H9 (cell line): ENCODE measurements around the gene PIM2. TPM values are rescaled to one million over a fixed set of nuclear protein-coding genes. Genes with fewer than 3 reads are reported as not detected.
A peak's percentile ranks its signal among the peaks of the same experiment; 100 is the strongest.

Experiments used
- DNase-seq: peaks from one replicate; pipeline ENCODE4 v3.0.0-alpha.2; 2017
- H2AFZ ChIP-seq: one replicate; pipeline ENCODE4 v1.6.1; 2013; ENCODE audit warnings: mild to moderate bottlenecking, low read length, control low read depth, moderate library complexity
- H2AK5ac ChIP-seq: 2 replicates; pipeline ENCODE4 v1.6.1; 2013; ENCODE audit warnings: low read length, control low read depth, mixed read lengths; ENCODE audit not compliant: insufficient read length
- H2BK120ac ChIP-seq: one replicate; pipeline ENCODE4 v1.6.1; 2013; ENCODE audit warnings: low read depth, mild to moderate bottlenecking, low read length, control low read depth, inconsistent platforms; ENCODE audit not compliant: poor library complexity, severe bottlenecking
- H2BK12ac ChIP-seq: 2 replicates; pipeline ENCODE4 v1.6.1; 2013; ENCODE audit warnings: low read length, control low read depth, mixed read lengths, low read depth; ENCODE audit not compliant: insufficient read length
- H2BK15ac ChIP-seq: 2 replicates; pipeline ENCODE4 v1.6.1; 2013; ENCODE audit warnings: low read depth, low read length, control low read depth
- H2BK20ac ChIP-seq: one replicate; pipeline ENCODE4 v1.6.1; 2013; ENCODE audit warnings: low read depth, mild to moderate bottlenecking, low read length, control low read depth, inconsistent platforms; ENCODE audit not compliant: poor library complexity, severe bottlenecking
- H2BK5ac ChIP-seq: 2 replicates; pipeline ENCODE4 v1.6.1; 2013; ENCODE audit warnings: low read length, control low read depth, mixed read lengths; ENCODE audit not compliant: insufficient read length
- H3K14ac ChIP-seq: 2 replicates; pipeline ENCODE4 v1.6.1; 2013; ENCODE audit warnings: low read length, control low read depth; ENCODE audit not compliant: insufficient read depth
- H3K18ac ChIP-seq: 2 replicates; pipeline ENCODE4 v1.6.1; 2013; ENCODE audit warnings: low read depth, mild to moderate bottlenecking, mixed read lengths, low read length, control low read depth; ENCODE audit not compliant: insufficient read length
- H3K23ac ChIP-seq: 2 replicates; pipeline ENCODE4 v1.6.1; 2013; ENCODE audit warnings: low read length, control low read depth, mixed read lengths, low read depth; ENCODE audit not compliant: insufficient read length
- H3K23me2 ChIP-seq: 2 replicates; pipeline ENCODE4 v1.6.1; 2013; ENCODE audit warnings: low read depth, mild to moderate bottlenecking, mixed read lengths, low read length, control low read depth; ENCODE audit not compliant: insufficient read length, poor library complexity, severe bottlenecking
- H3K27ac ChIP-seq: 2 replicates; pipeline ENCODE4 v1.5.1; 2013; ENCODE audit warnings: low read length, control low read depth, mixed read lengths, low read depth; ENCODE audit not compliant: insufficient read length
- H3K27me3 ChIP-seq: 2 replicates; pipeline ENCODE4 v1.6.1; 2013; ENCODE audit warnings: low read length, control low read depth, inconsistent platforms; ENCODE audit not compliant: insufficient read depth
- H3K4ac ChIP-seq: 2 replicates; pipeline ENCODE4 v1.6.1; 2013; ENCODE audit warnings: low read depth, mild to moderate bottlenecking, control low read depth, inconsistent platforms, low read length, moderate library complexity
- H3K4me1 ChIP-seq: 2 replicates; pipeline ENCODE4 v1.6.1; 2013; ENCODE audit warnings: low read length, control low read depth, inconsistent platforms; ENCODE audit not compliant: insufficient read depth
- H3K4me2 ChIP-seq: 2 replicates; pipeline ENCODE4 v1.6.1; 2013; ENCODE audit warnings: low read length, control low read depth, mixed read lengths; ENCODE audit not compliant: insufficient read length, insufficient read depth
- H3K56ac ChIP-seq: 2 replicates; pipeline ENCODE4 v1.6.1; 2013; ENCODE audit warnings: low read depth, mild to moderate bottlenecking, mixed read lengths, low read length, control low read depth; ENCODE audit not compliant: insufficient read length
- H3K79me1 ChIP-seq: 2 replicates; pipeline ENCODE4 v1.6.1; 2013; ENCODE audit warnings: low read depth, mild to moderate bottlenecking, moderate library complexity, low read length, control low read depth, inconsistent platforms; ENCODE audit not compliant: insufficient read depth, poor library complexity, severe bottlenecking
- H3K79me2 ChIP-seq: 2 replicates; pipeline ENCODE4 v1.6.1; 2013; ENCODE audit warnings: low read length, control low read depth, inconsistent platforms; ENCODE audit not compliant: insufficient read depth
- H3K9ac ChIP-seq: 2 replicates; pipeline ENCODE4 v1.6.1; 2013; ENCODE audit warnings: low read length, control low read depth, mixed read lengths; ENCODE audit not compliant: insufficient read length; ENCODE audit errors: extremely low read depth
- H3K9me3 ChIP-seq: one replicate; pipeline ENCODE4 v1.6.1; 2013; ENCODE audit warnings: low read depth, low read length, inconsistent platforms; ENCODE audit not compliant: control insufficient read depth
- H3T11ph ChIP-seq: one replicate; pipeline ENCODE4 v1.6.1; 2013; ENCODE audit warnings: mild to moderate bottlenecking, low read length, control low read depth, inconsistent platforms
- H4K20me1 ChIP-seq: one replicate; pipeline ENCODE4 v1.6.1; 2013; ENCODE audit not compliant: control insufficient read depth, insufficient read length, insufficient read depth
- H4K5ac ChIP-seq: 2 replicates; pipeline ENCODE4 v1.6.1; 2013; ENCODE audit warnings: low read depth, mild to moderate bottlenecking, mixed read lengths, low read length, control low read depth; ENCODE audit not compliant: insufficient read length
- H4K8ac ChIP-seq: replicated peaks from 2 replicates; pipeline ENCODE4 v1.6.1; 2013; ENCODE audit warnings: low read length, control low read depth, mixed read lengths, low read depth; ENCODE audit not compliant: insufficient read length
- H4K91ac ChIP-seq: 2 replicates; pipeline ENCODE4 v1.6.1; 2013; ENCODE audit warnings: low read depth, mild to moderate bottlenecking, moderate library complexity, mixed read lengths, low read length, control low read depth; ENCODE audit not compliant: insufficient read length
- H3K27ac Mint-ChIP-seq, 3 experiments: 2 replicates in 2 of 3; 3 replicates in 1 of 3; pipeline ENCODE4 v1.8.0; 2020 to 2021; ENCODE audit warnings: mixed read lengths in 3 of 3, mild to moderate bottlenecking in 1 of 3, moderate library complexity in 1 of 3
- H3K27me3 Mint-ChIP-seq: 2 replicates; pipeline ENCODE4 v1.8.0; 2021; ENCODE audit warnings: low read depth, mild to moderate bottlenecking, moderate library complexity, mixed read lengths
- H3K36me3 Mint-ChIP-seq, 3 experiments: 2 replicates in 2 of 3; 3 replicates in 1 of 3; pipeline ENCODE4 v1.8.0; 2020 to 2021; ENCODE audit warnings: low read depth in 3 of 3, mixed read lengths in 3 of 3; ENCODE audit not compliant: insufficient read depth in 1 of 3
- H3K4me1 Mint-ChIP-seq, 2 experiments: 2 replicates each; pipeline ENCODE4 v1.8.0; 2020; ENCODE audit warnings: mixed read lengths in 2 of 2
- H3K4me3 Mint-ChIP-seq, 2 experiments: 2 replicates in 1 of 2; 3 replicates in 1 of 2; pipeline ENCODE4 v1.8.0; 2020 to 2021; ENCODE audit warnings: mild to moderate bottlenecking in 2 of 2, mixed read lengths in 2 of 2, moderate library complexity in 1 of 2
- H3K9me3 Mint-ChIP-seq, 2 experiments: 2 replicates in 1 of 2; 3 replicates in 1 of 2; pipeline ENCODE4 v1.8.0; 2020; ENCODE audit warnings: mild to moderate bottlenecking in 2 of 2, mixed read lengths in 2 of 2, moderate library complexity in 1 of 2
- CTCF ChIP-seq: fragments of 200-600 bp; sonication (generic); conservative IDR thresholded peaks from 3 replicates; pipeline ENCODE4 v1.8.0; 2021; ENCODE audit warnings: antibody characterized with exemption, mild to moderate bottlenecking
- WGBS: extraction: QIAGEN DNeasy Blood & Tissue Kit; methylation state at CpG from one replicate; pipeline ENCODE4 v1.1.7; 2013; ENCODE audit warnings: missing lambda C conversion rate, low lambda C conversion rate, mixed read lengths; ENCODE audit not compliant: insufficient read length; ENCODE audit errors: extremely low coverage; 5-methylcytosine and 5-hydroxymethylcytosine counted together
- total RNA-seq: library from RNA; stranded (reverse); gene quantifications from 2 replicates; pipeline ENCODE4 v1.2.1, GENCODE V29; 2021

PIM2 gene
- total RNA-seq, 1 experiment from 2014 or later = 163 TPM

GRCh38 chrX:48919947-48920717, 1.3 kb upstream of the PIM2 start:
- Mint-ChIP-seq H3K27me3 (peaks cover 4% of the 10 kb centered on the region), H3K4me3 (peak overlapping the region; percentile 95 to 99), H3K4me1 (peaks cover 19 to 37% of the 10 kb centered on the region in 2 experiments), H3K36me3 (peaks cover 49 to 63% (median 54%) of the 10 kb centered on the region in 3 experiments), H3K27ac (peak overlapping the region; percentile 93 to 97 (median 97)), H3K9me3 (peaks cover 63 to 76% of the 10 kb centered on the region in 2 experiments)
- no peak for DNase-seq
- H4K8ac ChIP-seq = no peak overlapping the region
- WGBS = no CpG with 5 or more reads among the region's 8 CpGs
- no peak overlapping the region for H3K23ac ChIP-seq
- no peaks in the 10 kb centered on the region for H3K23me2 ChIP-seq
- peak overlapping the region; percentile 88 for H3K9ac ChIP-seq
- H3K79me2 ChIP-seq = peaks cover 30% of the 10 kb centered on the region
- peaks cover 3% of the 10 kb centered on the region for H3K79me1 ChIP-seq
- H2BK120ac ChIP-seq = no peak overlapping the region
- no peak overlapping the region for H4K91ac ChIP-seq
- H3K4ac ChIP-seq = no peak overlapping the region
- peak overlapping the region; percentile 29 for H3K27ac ChIP-seq
- H4K20me1 ChIP-seq = peaks cover 2% of the 10 kb centered on the region
- no peak for TF ChIP-seq CTCF
- no peaks in the 10 kb centered on the region for H3K27me3 ChIP-seq
- no peak overlapping the region for H3K56ac ChIP-seq
- no peak overlapping the region for H2BK12ac ChIP-seq
- no peaks in the 10 kb centered on the region for H3K9me3 ChIP-seq
- H2AK5ac ChIP-seq = no peak overlapping the region
- no peak overlapping the region for H3K18ac ChIP-seq
- no peak overlapping the region for H2BK15ac ChIP-seq
- H2BK20ac ChIP-seq = no peak overlapping the region
- H4K5ac ChIP-seq = no peak overlapping the region
- no peak overlapping the region for H2AFZ ChIP-seq
- peaks cover 11% of the 10 kb centered on the region; the same call in 1 of the 2 replicates for H3K4me1 ChIP-seq
- H3K14ac ChIP-seq = no peak overlapping the region
- peak overlapping the region; percentile 63 for H3K4me2 ChIP-seq
- no peak overlapping the region for H3T11ph ChIP-seq
- no peak overlapping the region for H2BK5ac ChIP-seq
